ENCODE results near the gene ENO2.

GRCh38 chr12:6961695-6962284 is 47.4 kb downstream of the ENO2 start:
- TF ChIP-seq EP300 (IDR thresholded peaks at IDR 0.05), result no peak
- TF ChIP-seq CTCF (IDR thresholded peaks at IDR 0.05), result peak; percentile 17 to 47 (median 44)
